Renal cortex interstitium (tissue), 11 donors: ENCODE results near the gene METTL21A. TPM values are rescaled to one million over a fixed set of nuclear protein-coding genes. Genes with fewer than 3 reads are reported as not detected.

Experiments
- DNase-seq, 11 donors: peaks; one replicate each; pipeline ENCODE4 v3.0.0-alpha.2; 2013; ENCODE audit warnings: low read depth in 9 of 11, low spot score in 4 of 11; ENCODE audit errors: extremely low read depth in 1 of 11
- polyA plus RNA-seq, 3 donors: library from polyadenylated mRNA; unstranded; fragments of 120-200 nt; gene quantifications; one replicate each; pipeline ENCODE4 v1.2.1, GENCODE V29; 2013; ENCODE audit not compliant: insufficient read length in 3 of 3

Gene METTL21A
- polyA plus RNA-seq, 3 donors = 29.5 to 32.5 (median 30.9) TPM

DNA sequence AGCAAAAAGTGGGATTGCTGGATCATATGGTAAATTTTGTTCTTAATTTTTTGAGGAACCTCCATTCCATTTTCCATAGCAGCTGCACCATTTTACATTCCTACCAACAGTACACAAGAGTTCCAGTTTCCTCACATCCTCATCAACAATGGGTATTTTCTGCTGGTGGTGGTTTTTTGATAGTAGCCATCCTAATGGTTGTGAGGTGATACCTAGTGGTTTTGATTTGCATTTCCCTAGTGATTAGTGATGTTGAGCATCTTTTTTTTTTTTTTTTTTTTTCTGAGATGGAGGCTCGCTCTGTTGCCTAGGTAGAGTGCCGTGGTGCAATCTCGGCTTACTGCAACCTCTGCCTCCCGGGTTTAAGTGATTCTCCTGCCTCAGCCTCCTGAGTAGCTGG, 30.5 kb downstream of the METTL21A start:
- DNase-seq = no peak

DNA sequence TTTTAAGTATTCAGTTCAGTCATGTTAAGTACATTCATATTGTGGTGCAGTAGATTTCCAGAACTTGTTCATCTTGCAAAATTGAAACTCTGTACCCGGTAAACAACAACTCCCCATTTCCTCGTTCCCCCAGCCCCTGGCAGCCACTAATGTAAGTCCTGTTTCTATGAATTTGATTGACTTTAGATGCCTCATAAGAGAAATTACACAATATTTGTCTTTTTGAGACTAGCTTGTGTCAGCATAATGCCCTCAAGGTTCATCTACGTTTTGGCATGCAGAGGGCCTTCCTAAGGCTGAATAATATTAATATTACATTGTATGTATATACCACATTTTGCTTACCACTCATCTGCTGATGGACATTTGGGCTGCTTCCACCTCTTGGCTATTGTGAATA, 30.9 kb downstream of the METTL21A start:
- DNase-seq = no peak

DNA sequence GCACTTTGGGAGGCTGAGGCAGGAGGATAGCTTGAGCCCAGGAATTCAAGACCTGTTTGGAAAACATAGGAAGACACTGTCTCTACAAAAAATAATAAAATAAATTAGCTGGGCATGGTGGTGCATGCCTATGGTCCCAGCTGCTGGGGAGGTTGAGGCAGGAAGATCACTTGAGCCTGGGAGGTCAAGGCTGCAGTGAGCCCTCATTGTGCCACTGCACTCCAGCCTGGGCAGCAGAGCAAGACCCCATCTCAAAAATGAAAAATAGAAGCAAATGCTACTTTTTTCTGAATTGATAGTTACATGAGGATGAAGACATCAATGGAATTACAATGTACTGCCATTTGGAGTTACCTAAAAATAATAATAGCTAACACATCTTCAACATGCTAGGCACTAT, 31.9 kb downstream of the METTL21A start:
- DNase-seq = no peak

DNA sequence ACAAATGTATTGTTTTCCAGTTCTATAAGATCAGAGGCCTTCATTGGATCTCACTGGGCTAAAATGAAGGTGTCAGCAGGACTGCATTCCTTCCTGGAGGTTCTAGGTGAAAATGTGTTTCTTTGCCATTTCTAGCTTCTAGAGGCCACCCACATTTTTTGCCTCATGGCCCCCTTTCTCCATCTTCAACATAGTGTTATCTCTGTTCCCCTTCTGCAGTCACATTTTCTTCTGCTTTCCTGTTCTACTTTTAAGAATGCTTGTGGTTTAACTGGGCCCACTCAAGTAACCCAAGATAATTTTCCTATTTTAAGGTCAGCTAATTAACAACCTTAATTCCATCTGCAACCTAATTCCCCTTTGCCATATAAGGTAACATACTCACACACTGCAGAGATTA, 36.1 kb downstream of the METTL21A start:
- DNase-seq = no peak

DNA sequence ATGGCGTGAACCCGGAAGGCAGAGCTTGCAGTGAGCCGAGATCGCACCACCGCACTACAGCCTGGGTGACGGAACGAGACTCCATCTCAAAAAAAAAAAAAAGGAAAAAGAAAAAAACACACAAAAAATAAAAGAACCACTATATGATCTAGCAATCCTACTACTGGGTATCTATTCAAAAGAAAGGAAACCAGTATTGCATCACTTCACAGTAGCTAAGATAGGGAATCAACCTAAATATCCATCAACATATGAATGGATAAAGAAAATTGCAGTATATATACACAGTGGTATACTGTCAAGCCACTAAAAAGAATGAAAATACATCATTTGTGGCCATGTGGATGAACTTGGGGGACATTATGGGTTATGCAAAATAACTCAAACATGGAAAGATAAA, 37.9 kb downstream of the METTL21A start:
- no peak for DNase-seq

DNA sequence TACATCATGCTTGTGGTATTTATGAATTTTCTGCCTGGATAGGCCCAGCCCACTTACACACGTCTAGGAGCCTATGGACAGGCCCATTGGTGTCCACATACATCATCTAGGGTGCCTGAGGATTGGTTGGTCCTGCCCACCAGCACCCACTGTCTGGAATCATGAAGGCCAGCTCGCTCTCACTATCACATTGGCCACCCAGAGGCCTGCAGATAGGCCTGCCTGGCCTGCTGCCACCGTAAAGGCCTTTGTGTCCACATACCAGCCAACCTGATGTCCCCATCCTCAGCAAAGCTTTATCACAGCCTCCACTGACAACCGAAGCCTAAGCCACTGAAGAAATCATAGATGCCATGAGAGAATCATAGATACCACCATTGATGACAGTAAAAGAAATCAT, 40.2 kb downstream of the METTL21A start:
- DNase-seq = no peak

DNA sequence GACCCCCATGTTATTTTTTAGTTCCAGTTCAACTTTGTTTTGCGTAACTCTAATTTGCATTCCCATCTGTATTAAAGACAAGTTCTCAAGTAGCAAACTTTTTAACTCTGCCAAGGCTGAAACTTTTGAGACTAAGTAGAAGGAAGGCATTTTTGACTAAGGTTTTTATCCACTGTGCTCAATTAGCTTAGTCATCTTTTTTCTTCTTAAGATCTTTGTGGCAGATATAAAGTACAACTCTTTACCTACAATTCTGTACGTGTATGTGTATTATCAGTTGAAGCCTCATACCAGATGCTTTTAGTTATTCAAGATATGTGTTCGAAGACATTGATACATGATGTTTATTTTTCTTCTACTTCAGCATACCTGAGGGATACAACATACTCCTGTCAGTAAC, 53.8 kb downstream of the METTL21A start:
- DNase-seq = no peak

DNA sequence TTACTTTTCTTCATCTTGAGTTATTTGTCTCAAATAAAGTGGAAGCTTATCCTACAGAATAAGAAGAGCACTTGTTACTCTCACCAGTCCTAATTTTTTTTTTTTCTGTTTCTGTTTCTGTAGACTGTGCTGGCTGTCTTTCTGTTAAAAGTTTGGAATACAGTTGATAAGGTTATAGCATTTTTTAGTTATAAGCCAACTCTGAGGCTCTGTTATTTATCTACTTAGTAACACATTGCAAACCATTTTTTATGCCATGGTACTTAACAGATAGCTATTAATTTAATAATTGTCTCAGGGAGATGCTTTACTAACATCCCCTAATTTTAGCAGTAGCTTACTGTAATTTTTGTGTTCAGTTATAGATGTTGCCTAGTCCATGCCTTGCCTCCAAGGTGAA, 57.5 kb downstream of the METTL21A start:
- no peak for DNase-seq

DNA sequence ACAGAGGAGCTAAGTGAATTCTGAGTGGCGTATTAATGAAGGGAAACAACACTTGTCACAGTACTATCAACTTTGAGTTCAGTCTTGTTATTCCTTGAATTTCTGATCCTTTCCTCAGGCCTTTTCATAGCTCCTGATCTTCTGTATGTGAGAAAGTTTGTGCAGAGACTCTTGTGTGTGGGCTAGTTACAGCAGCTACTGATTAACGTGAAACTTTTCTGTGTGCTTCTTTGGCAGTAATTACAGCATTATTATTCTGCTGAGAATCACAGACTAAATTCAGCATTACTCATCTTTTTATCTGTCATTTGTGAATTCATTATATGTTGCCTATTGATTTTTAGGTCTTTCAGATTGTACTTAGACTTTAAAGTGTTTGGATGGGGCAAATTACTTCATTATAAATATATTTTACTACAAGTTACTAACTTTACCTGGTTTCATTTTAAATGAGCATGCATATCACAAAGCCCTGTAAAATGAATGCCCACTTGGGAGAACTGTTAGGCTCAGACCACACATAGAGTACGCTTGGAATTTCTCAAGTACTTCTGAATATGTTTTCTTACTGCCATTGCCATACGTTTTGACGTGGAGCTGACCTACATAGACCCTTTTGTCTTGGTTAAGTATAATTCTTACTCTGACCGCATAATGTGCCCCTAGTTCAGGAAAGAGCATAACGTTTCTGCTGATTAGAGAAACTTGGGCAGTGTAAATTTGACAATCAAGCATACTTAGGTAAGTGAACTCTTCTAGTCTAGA, 59.3 kb downstream of the METTL21A start:
- no peak for DNase-seq

Other genes starting within 250 kb of the METTL21A start
- 10 to 100 TPM; 72.5 to 83.1 (median 73.5) TPM for gene CREB1, start 95.4 kb downstream of the METTL21A start, polyA plus RNA-seq
- 10 to 100 TPM; 17.0 to 24.2 (median 19.8) TPM for gene CCNYL1, start 86.2 kb upstream of the METTL21A start, polyA plus RNA-seq
- gene FZD5, start 144.5 kb upstream of the METTL21A start, polyA plus RNA-seq = 10 to 100 TPM; 12.7 to 15.5 (median 15.4) TPM